H9 (cell line): ENCODE results near the gene LDLRAD4. TPM values are rescaled to one million over a fixed set of nuclear protein-coding genes. Genes with fewer than 3 reads are reported as not detected.
A peak's percentile ranks its signal among the peaks of the same experiment; 100 is the strongest.

Source experiments
- DNase-seq: peaks from one replicate; pipeline ENCODE4 v3.0.0-alpha.2; 2017
- H2AFZ ChIP-seq: one replicate; pipeline ENCODE4 v1.6.1; 2013; ENCODE audit warnings: mild to moderate bottlenecking, low read length, control low read depth, moderate library complexity
- H2AK5ac ChIP-seq: 2 replicates; pipeline ENCODE4 v1.6.1; 2013; ENCODE audit warnings: low read length, control low read depth, mixed read lengths; ENCODE audit not compliant: insufficient read length
- H2BK120ac ChIP-seq: one replicate; pipeline ENCODE4 v1.6.1; 2013; ENCODE audit warnings: low read depth, mild to moderate bottlenecking, low read length, control low read depth, inconsistent platforms; ENCODE audit not compliant: poor library complexity, severe bottlenecking
- H2BK12ac ChIP-seq: 2 replicates; pipeline ENCODE4 v1.6.1; 2013; ENCODE audit warnings: low read length, control low read depth, mixed read lengths, low read depth; ENCODE audit not compliant: insufficient read length
- H2BK15ac ChIP-seq: 2 replicates; pipeline ENCODE4 v1.6.1; 2013; ENCODE audit warnings: low read depth, low read length, control low read depth
- H2BK20ac ChIP-seq: one replicate; pipeline ENCODE4 v1.6.1; 2013; ENCODE audit warnings: low read depth, mild to moderate bottlenecking, low read length, control low read depth, inconsistent platforms; ENCODE audit not compliant: poor library complexity, severe bottlenecking
- H2BK5ac ChIP-seq: 2 replicates; pipeline ENCODE4 v1.6.1; 2013; ENCODE audit warnings: low read length, control low read depth, mixed read lengths; ENCODE audit not compliant: insufficient read length
- H3K14ac ChIP-seq: 2 replicates; pipeline ENCODE4 v1.6.1; 2013; ENCODE audit warnings: low read length, control low read depth; ENCODE audit not compliant: insufficient read depth
- H3K18ac ChIP-seq: 2 replicates; pipeline ENCODE4 v1.6.1; 2013; ENCODE audit warnings: low read depth, mild to moderate bottlenecking, mixed read lengths, low read length, control low read depth; ENCODE audit not compliant: insufficient read length
- H3K23ac ChIP-seq: 2 replicates; pipeline ENCODE4 v1.6.1; 2013; ENCODE audit warnings: low read length, control low read depth, mixed read lengths, low read depth; ENCODE audit not compliant: insufficient read length
- H3K23me2 ChIP-seq: 2 replicates; pipeline ENCODE4 v1.6.1; 2013; ENCODE audit warnings: low read depth, mild to moderate bottlenecking, mixed read lengths, low read length, control low read depth; ENCODE audit not compliant: insufficient read length, poor library complexity, severe bottlenecking
- H3K27ac ChIP-seq: 2 replicates; pipeline ENCODE4 v1.5.1; 2013; ENCODE audit warnings: low read length, control low read depth, mixed read lengths, low read depth; ENCODE audit not compliant: insufficient read length
- H3K27me3 ChIP-seq: 2 replicates; pipeline ENCODE4 v1.6.1; 2013; ENCODE audit warnings: low read length, control low read depth, inconsistent platforms; ENCODE audit not compliant: insufficient read depth
- H3K4ac ChIP-seq: 2 replicates; pipeline ENCODE4 v1.6.1; 2013; ENCODE audit warnings: low read depth, mild to moderate bottlenecking, control low read depth, inconsistent platforms, low read length, moderate library complexity
- H3K4me1 ChIP-seq: 2 replicates; pipeline ENCODE4 v1.6.1; 2013; ENCODE audit warnings: low read length, control low read depth, inconsistent platforms; ENCODE audit not compliant: insufficient read depth
- H3K4me2 ChIP-seq: 2 replicates; pipeline ENCODE4 v1.6.1; 2013; ENCODE audit warnings: low read length, control low read depth, mixed read lengths; ENCODE audit not compliant: insufficient read length, insufficient read depth
- H3K56ac ChIP-seq: 2 replicates; pipeline ENCODE4 v1.6.1; 2013; ENCODE audit warnings: low read depth, mild to moderate bottlenecking, mixed read lengths, low read length, control low read depth; ENCODE audit not compliant: insufficient read length
- H3K79me1 ChIP-seq: 2 replicates; pipeline ENCODE4 v1.6.1; 2013; ENCODE audit warnings: low read depth, mild to moderate bottlenecking, moderate library complexity, low read length, control low read depth, inconsistent platforms; ENCODE audit not compliant: insufficient read depth, poor library complexity, severe bottlenecking
- H3K79me2 ChIP-seq: 2 replicates; pipeline ENCODE4 v1.6.1; 2013; ENCODE audit warnings: low read length, control low read depth, inconsistent platforms; ENCODE audit not compliant: insufficient read depth
- H3K9ac ChIP-seq: 2 replicates; pipeline ENCODE4 v1.6.1; 2013; ENCODE audit warnings: low read length, control low read depth, mixed read lengths; ENCODE audit not compliant: insufficient read length; ENCODE audit errors: extremely low read depth
- H3K9me3 ChIP-seq: one replicate; pipeline ENCODE4 v1.6.1; 2013; ENCODE audit warnings: low read depth, low read length, inconsistent platforms; ENCODE audit not compliant: control insufficient read depth
- H3T11ph ChIP-seq: one replicate; pipeline ENCODE4 v1.6.1; 2013; ENCODE audit warnings: mild to moderate bottlenecking, low read length, control low read depth, inconsistent platforms
- H4K20me1 ChIP-seq: one replicate; pipeline ENCODE4 v1.6.1; 2013; ENCODE audit not compliant: control insufficient read depth, insufficient read length, insufficient read depth
- H4K5ac ChIP-seq: 2 replicates; pipeline ENCODE4 v1.6.1; 2013; ENCODE audit warnings: low read depth, mild to moderate bottlenecking, mixed read lengths, low read length, control low read depth; ENCODE audit not compliant: insufficient read length
- H4K8ac ChIP-seq: replicated peaks from 2 replicates; pipeline ENCODE4 v1.6.1; 2013; ENCODE audit warnings: low read length, control low read depth, mixed read lengths, low read depth; ENCODE audit not compliant: insufficient read length
- H4K91ac ChIP-seq: 2 replicates; pipeline ENCODE4 v1.6.1; 2013; ENCODE audit warnings: low read depth, mild to moderate bottlenecking, moderate library complexity, mixed read lengths, low read length, control low read depth; ENCODE audit not compliant: insufficient read length
- H3K27ac Mint-ChIP-seq, 3 experiments: 2 replicates in 2 of 3; 3 replicates in 1 of 3; pipeline ENCODE4 v1.8.0; 2020 to 2021; ENCODE audit warnings: mixed read lengths in 3 of 3, mild to moderate bottlenecking in 1 of 3, moderate library complexity in 1 of 3
- H3K27me3 Mint-ChIP-seq: 2 replicates; pipeline ENCODE4 v1.8.0; 2021; ENCODE audit warnings: low read depth, mild to moderate bottlenecking, moderate library complexity, mixed read lengths
- H3K36me3 Mint-ChIP-seq, 3 experiments: 2 replicates in 2 of 3; 3 replicates in 1 of 3; pipeline ENCODE4 v1.8.0; 2020 to 2021; ENCODE audit warnings: low read depth in 3 of 3, mixed read lengths in 3 of 3; ENCODE audit not compliant: insufficient read depth in 1 of 3
- H3K4me1 Mint-ChIP-seq, 2 experiments: 2 replicates each; pipeline ENCODE4 v1.8.0; 2020; ENCODE audit warnings: mixed read lengths in 2 of 2
- H3K4me3 Mint-ChIP-seq, 2 experiments: 2 replicates in 1 of 2; 3 replicates in 1 of 2; pipeline ENCODE4 v1.8.0; 2020 to 2021; ENCODE audit warnings: mild to moderate bottlenecking in 2 of 2, mixed read lengths in 2 of 2, moderate library complexity in 1 of 2
- H3K9me3 Mint-ChIP-seq, 2 experiments: 2 replicates in 1 of 2; 3 replicates in 1 of 2; pipeline ENCODE4 v1.8.0; 2020; ENCODE audit warnings: mild to moderate bottlenecking in 2 of 2, mixed read lengths in 2 of 2, moderate library complexity in 1 of 2
- CTCF ChIP-seq: fragments of 200-600 bp; sonication (generic); conservative IDR thresholded peaks from 3 replicates; pipeline ENCODE4 v1.8.0; 2021; ENCODE audit warnings: antibody characterized with exemption, mild to moderate bottlenecking
- WGBS: extraction: QIAGEN DNeasy Blood & Tissue Kit; methylation state at CpG from one replicate; pipeline ENCODE4 v1.1.7; 2013; ENCODE audit warnings: missing lambda C conversion rate, low lambda C conversion rate, mixed read lengths; ENCODE audit not compliant: insufficient read length; ENCODE audit errors: extremely low coverage; 5-methylcytosine and 5-hydroxymethylcytosine counted together
- total RNA-seq: library from RNA; stranded (reverse); gene quantifications from 2 replicates; pipeline ENCODE4 v1.2.1, GENCODE V29; 2021

The LDLRAD4 gene
- total RNA-seq, 1 experiment from 2014 or later = 3.9 TPM

- Histone ChIP-seq H3K4me1 (no peaks in the 10 kb centered on the region), H3K79me1 (no peaks in the 10 kb centered on the region), H3K4ac (no peak overlapping the region), H3K18ac (no peak overlapping the region), H2AK5ac (no peak overlapping the region), H3K23me2 (no peaks in the 10 kb centered on the region), H2BK20ac (no peak overlapping the region), H3K56ac (no peak overlapping the region), H3K27me3 (no peaks in the 10 kb centered on the region), H4K5ac (no peak overlapping the region), H2BK15ac (no peak overlapping the region), H2BK120ac (no peak overlapping the region), H3K9ac (no peak overlapping the region), H3K9me3 (no peaks in the 10 kb centered on the region), H3K23ac (no peak overlapping the region), H3K14ac (no peak overlapping the region), H2BK5ac (no peak overlapping the region), H2BK12ac (no peak overlapping the region), H2AFZ (no peak overlapping the region), H3K27ac (no peak overlapping the region), H3T11ph (no peak overlapping the region), H4K8ac (no peak overlapping the region), H4K20me1 (no peaks in the 10 kb centered on the region), H4K91ac (no peak overlapping the region), H3K4me2 (no peak overlapping the region), H3K79me2 (no peaks in the 10 kb centered on the region)
- DNase-seq = no peak
- Mint-ChIP-seq H3K9me3 (no peaks in the 10 kb centered on the region), H3K4me3 (no peak overlapping the region), H3K36me3 (no peaks in the 10 kb centered on the region; a peak in 1 of 7 replicates), H3K27me3 (no peaks in the 10 kb centered on the region), H3K4me1 (peaks cover 4 to 7% of the 10 kb centered on the region in 2 experiments), H3K27ac (0 out of 7 replicates have a peak overlapping the region, but pooled peaks of 1 of the 3 experiments have one; percentile 27)
- TF ChIP-seq CTCF = no peak
- no CpG with 5 or more reads among the region's 5 CpGs for WGBS
These were observed 353.6 kb downstream of the LDLRAD4 start for GRCh38 chr18:13572148-13572547.
